HG03575 (cell line): ENCODE measurements around the gene DNAJC17.

Experiments
- ATAC-seq: cut with Tn5 transposase; IDR thresholded peaks from one replicate; pipeline ENCODE4 v1.9.1; 2021; ENCODE audit not compliant: unreplicated experiment, insufficient number of reproducible peaks, low FRiP score; ENCODE audit errors: extremely low read depth

DNAJC17 gene

GRCh38 chr15:40807028-40807887, at the start of gene DNAJC17, which contains the start of gene ZFYVE19:
DNAJC17 (minus strand) TSS chr15:40807473; CDS start chr15:40807446, 27 bp downstream.
ZFYVE19 (plus strand) TSS chr15:40807089; CDS start chr15:40807590, 501 bp downstream.
- peak; percentile 62 for ATAC-seq

- ATAC-seq = no peak
Observed at GRCh38 chr15:40856746-40857145, 49.5 kb upstream of the DNAJC17 start.

GRCh38 chr15:40855706-40856234, 48.5 kb upstream of the DNAJC17 start:
- ATAC-seq = no peak

GRCh38 chr15:40854161-40854560, 46.9 kb upstream of the DNAJC17 start:
- ATAC-seq = no peak

- no peak for ATAC-seq
Observed at GRCh38 chr15:40853241-40853890, 46.1 kb upstream of the DNAJC17 start.

- no peak for ATAC-seq
Observed at GRCh38 chr15:40852529-40852928, 45.3 kb upstream of the DNAJC17 start.

- ATAC-seq = no peak
Observed at GRCh38 chr15:40850576-40851112, 43.4 kb upstream of the DNAJC17 start.

GRCh38 chr15:40847223-40847961, 40.1 kb upstream of the DNAJC17 start:
- ATAC-seq = no peak

GRCh38 chr15:40846841-40847222, 39.6 kb upstream of the DNAJC17 start:
- no peak for ATAC-seq

- ATAC-seq = no peak
Observed at GRCh38 chr15:40845511-40846284, 38.4 kb upstream of the DNAJC17 start.

- ATAC-seq = no peak
Observed at GRCh38 chr15:40845036-40845435, 37.8 kb upstream of the DNAJC17 start.

- no peak for ATAC-seq
Observed at GRCh38 chr15:40844696-40845030, 37.4 kb upstream of the DNAJC17 start.

GRCh38 chr15:40843885-40844695, 36.8 kb upstream of the DNAJC17 start, which contains the start of gene SPINT1:
SPINT1 (plus strand) TSS chr15:40844048; CDS start chr15:40844555, 507 bp downstream.
- no peak for ATAC-seq

- ATAC-seq = no peak
Observed at GRCh38 chr15:40843261-40843884, 36.1 kb upstream of the DNAJC17 start.

- ATAC-seq = no peak
Observed at GRCh38 chr15:40841741-40842140, 34.5 kb upstream of the DNAJC17 start.

- ATAC-seq = no peak
Observed at GRCh38 chr15:40838756-40839155, 31.5 kb upstream of the DNAJC17 start.

- no peak for ATAC-seq
Observed at GRCh38 chr15:40836020-40836419, 28.7 kb upstream of the DNAJC17 start.
